HepG2 (cell line): ENCODE measurements around the gene EGR1. TPM values are rescaled to one million over a fixed set of nuclear protein-coding genes. Genes with fewer than 3 reads are reported as not detected.

ENCODE experiments used
- ATRX ChIP-seq: sonication (generic); formaldehyde crosslinking; IDR thresholded peaks from 2 replicates; pipeline ENCODE4 v1.4.0; 2020; ENCODE audit warnings: missing genetic modification reagents, borderline replicate concordance
- FOXK1 ChIP-seq: sonication (generic); formaldehyde crosslinking; IDR thresholded peaks from 2 replicates; pipeline ENCODE4 v1.4.0; 2020; ENCODE audit warnings: low read depth, missing genetic modification reagents, borderline replicate concordance
- HNF4G ChIP-seq, 2 experiments: sonication (generic) in 1 of 2; formaldehyde crosslinking in 1 of 2; IDR thresholded peaks; 2 replicates each; pipeline versions ENCODE4 v1.4.0 to v1.6.1; 2011 to 2020; ENCODE audit warnings: borderline replicate concordance in 2 of 2, low read depth in 2 of 2, mild to moderate bottlenecking in 2 of 2, low read length in 1 of 2, missing genetic modification reagents in 1 of 2, moderate library complexity in 1 of 2
- HOXA9 ChIP-seq: sonication (generic); formaldehyde crosslinking; IDR thresholded peaks from 2 replicates; pipeline ENCODE4 v1.8.1; 2022; ENCODE audit warnings: missing genetic modification reagents, mild to moderate bottlenecking, moderate library complexity, borderline replicate concordance
- MATR3 ChIP-seq: sonication (generic); formaldehyde crosslinking; IDR thresholded peaks from 2 replicates; pipeline ENCODE4 v1.4.0; 2020; ENCODE audit warnings: missing genetic modification reagents
- MIER2 ChIP-seq: IDR thresholded peaks from 2 replicates; pipeline ENCODE4 v1.6.1; 2016; ENCODE audit warnings: missing biosample characterization, missing genetic modification reagents
- NFIB ChIP-seq: sonication (generic); formaldehyde crosslinking; IDR thresholded peaks from 2 replicates; pipeline ENCODE4 v1.9.0; 2021; ENCODE audit warnings: missing genetic modification reagents, mild to moderate bottlenecking, borderline replicate concordance
- NFYC ChIP-seq: IDR thresholded peaks from 2 replicates; pipeline ENCODE4 v1.6.1; 2016; ENCODE audit warnings: missing genetic modification reagents, missing compliant biosample characterization
- PHB2 ChIP-seq: fragments of 450-650 bp; IDR thresholded peaks from 2 replicates; pipeline ENCODE4 v1.6.1; 2018; ENCODE audit not compliant: partially characterized antibody
- POLR2G ChIP-seq: fragments of 200-400 bp; formaldehyde crosslinking; IDR thresholded peaks from 2 replicates; pipeline ENCODE4 v1.6.1; 2018; ENCODE audit warnings: mild to moderate bottlenecking, low read depth, low read length, moderate library complexity
- PRPF4 ChIP-seq: fragments of 200-400 bp; formaldehyde crosslinking; IDR thresholded peaks from 2 replicates; pipeline ENCODE4 v1.6.1; 2016; ENCODE audit warnings: low read length, low read depth; ENCODE audit not compliant: poor library complexity, severe bottlenecking
- RAD51 ChIP-seq: fragments of 450-650 bp; IDR thresholded peaks from 2 replicates; pipeline ENCODE4 v1.6.1; 2016; ENCODE audit warnings: borderline replicate concordance
- SAP130 ChIP-seq: IDR thresholded peaks from 2 replicates; pipeline ENCODE4 v1.6.1; 2016; ENCODE audit warnings: low read depth
- SRF ChIP-seq: IDR thresholded peaks from 2 replicates; pipeline ENCODE4 v1.6.1; 2011; ENCODE audit warnings: mild to moderate bottlenecking, low read depth, low read length, moderate library complexity
- SSRP1 ChIP-seq: IDR thresholded peaks from 2 replicates; pipeline ENCODE4 v1.6.1; 2016; ENCODE audit warnings: control low read depth
- TEAD2 ChIP-seq: sonication (generic); formaldehyde crosslinking; IDR thresholded peaks from 2 replicates; pipeline ENCODE4 v1.9.0; 2021; ENCODE audit warnings: missing genetic modification reagents
- YEATS2 ChIP-seq: sonication (generic); formaldehyde crosslinking; IDR thresholded peaks from 2 replicates; pipeline ENCODE4 v1.4.0; 2020; ENCODE audit warnings: missing genetic modification reagents, borderline replicate concordance
- ZFX ChIP-seq: sonication (generic); formaldehyde crosslinking; IDR thresholded peaks from 2 replicates; pipeline ENCODE4 v1.4.0; 2020; ENCODE audit warnings: mild to moderate bottlenecking, low read depth, missing genetic modification reagents, moderate library complexity
- ZNF282 ChIP-seq: fragments of 450-650 bp; IDR thresholded peaks from 2 replicates; pipeline ENCODE4 v1.6.1; 2018; ENCODE audit not compliant: partially characterized antibody
- ZNF451 ChIP-seq: sonication (generic); formaldehyde crosslinking; IDR thresholded peaks from 2 replicates; pipeline ENCODE4 v1.5.0; 2020; ENCODE audit warnings: mild to moderate bottlenecking, missing genetic modification reagents
- polyA plus RNA-seq, 8 experiments: library from polyadenylated mRNA; depleted of rRNA in 3 of 8; stranded (reverse) in 7 of 8; unstranded in 1 of 8; fragments of >200 nt; fragmentation: Illumina TruSeq in 4 of 8; extraction: Trizol in 4 of 8; gene quantifications; 2 replicates each; pipeline versions ENCODE4 v1.2.1 to v1.2.3, GENCODE V29; 2011 to 2016; ENCODE audit warnings: low read depth in 4 of 8, missing spikeins in 1 of 8, mixed read lengths in 1 of 8; ENCODE audit not compliant: insufficient read depth in 1 of 8
- total RNA-seq, 5 experiments: library from RNA; depleted of rRNA; stranded (reverse); fragments of >200 nt; fragmentation: Illumina TruSeq; extraction: Trizol; gene quantifications; 2 replicates each; pipeline ENCODE4 v1.2.3, GENCODE V29; 2016; ENCODE audit warnings: low read depth in 1 of 5
- TF ChIP-seq, protein P1 (sequence below): sonication (generic); formaldehyde crosslinking; IDR thresholded peaks from 2 replicates; pipeline ENCODE4 v1.5.1; 2020; ENCODE audit warnings: missing genetic modification reagents, mild to moderate bottlenecking, borderline replicate concordance
- TF ChIP-seq, protein P2 (sequence below), 2 experiments: sonication (generic) in 1 of 2; formaldehyde crosslinking in 1 of 2; IDR thresholded peaks; 2 replicates each; pipeline versions ENCODE4 v1.5.1 to v1.6.1; 2011 to 2020; ENCODE audit warnings: borderline replicate concordance in 1 of 2, low read depth in 1 of 2, low read length in 1 of 2, mild to moderate bottlenecking in 1 of 2, missing genetic modification reagents in 1 of 2, moderate library complexity in 1 of 2
- TF ChIP-seq, protein P3 (sequence below): sonication (generic); formaldehyde crosslinking; conservative IDR thresholded peaks from 2 replicates; pipeline ENCODE4 v1.4.0; 2020; ENCODE audit warnings: missing genetic modification reagents
- TF ChIP-seq, protein P4 (sequence below): sonication (generic); formaldehyde crosslinking; IDR thresholded peaks from 2 replicates; pipeline ENCODE4 v1.5.0; 2020; ENCODE audit warnings: mild to moderate bottlenecking, missing genetic modification reagents, moderate library complexity

The EGR1 gene
- total and polyA plus RNA-seq, 2 of the 13 experiments (the other 11 are each of a cell fraction or from before 2014, with no cell fraction given): 4.1 to 4.5 TPM

DNA sequence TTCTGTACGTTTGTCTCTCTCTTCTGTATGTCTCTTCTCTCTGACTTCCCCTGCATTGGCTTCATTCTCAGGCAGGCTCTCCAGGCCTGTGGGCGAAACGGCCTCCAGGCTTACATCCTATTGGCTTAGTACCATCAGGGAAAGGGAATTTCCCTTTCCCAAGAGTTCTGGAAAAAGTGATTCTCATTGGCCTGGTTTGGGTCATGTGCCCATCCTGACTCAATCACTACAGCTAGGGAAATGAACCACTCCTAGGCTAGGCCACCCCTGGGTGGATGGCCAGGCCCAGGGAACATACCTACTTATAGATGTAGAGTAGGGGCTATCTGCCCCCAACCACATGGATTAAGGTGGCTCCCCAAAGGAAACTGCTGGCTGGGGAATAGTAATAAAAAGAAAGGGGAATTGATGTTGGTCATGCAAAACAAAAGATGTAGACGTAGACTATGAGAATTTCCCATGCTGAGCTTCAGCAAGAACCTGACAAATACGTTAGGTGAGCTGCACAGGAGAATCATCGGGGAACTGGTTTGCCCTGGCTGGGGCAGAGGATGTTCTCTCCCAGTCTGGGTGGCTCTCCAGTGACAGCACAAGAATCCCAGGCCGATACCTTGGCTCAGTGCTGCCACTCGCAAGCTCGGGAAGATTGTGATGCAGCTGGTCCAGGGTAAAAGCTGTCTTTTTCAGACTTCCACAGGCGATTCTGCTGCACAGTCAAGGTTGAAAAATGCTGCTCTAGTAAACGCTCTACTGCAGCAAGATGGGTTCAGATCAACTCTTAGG, 3.7 kb upstream of the EGR1 start (continued):
- no peak for TF ChIP-seq ZNF451 (CRISPR knock-in tag)
- TF ChIP-seq, protein P1, sequence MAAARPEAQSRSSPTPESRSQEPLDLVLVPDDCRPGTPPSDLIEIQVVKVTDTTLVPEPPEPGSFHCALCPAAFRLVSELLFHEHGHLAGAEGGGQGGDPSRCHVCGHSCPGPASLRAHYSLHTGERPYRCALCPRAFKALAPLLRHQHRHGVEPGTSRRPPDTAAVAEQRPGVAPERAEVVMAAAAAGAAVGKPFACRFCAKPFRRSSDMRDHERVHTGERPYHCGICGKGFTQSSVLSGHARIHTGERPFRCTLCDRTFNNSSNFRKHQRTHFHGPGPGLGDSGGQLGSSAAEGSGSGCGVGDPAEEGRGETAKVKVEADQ (CRISPR knock-in tag): no peak
- no peak for TF ChIP-seq HNF4G (IDR thresholded peaks at IDR 0.05; ENCODE audit: borderline replicate concordance, low read depth, low read length)
- no peak for TF ChIP-seq HNF4G (CRISPR knock-in tag; IDR thresholded peaks at IDR 0.05; ENCODE audit: borderline replicate concordance, low read depth)
- no peak for TF ChIP-seq HOXA9 (CRISPR knock-in tag)
- no peak for TF ChIP-seq ZNF282
- no peak for TF ChIP-seq TEAD2 (CRISPR knock-in tag)
- no peak for TF ChIP-seq PHB2
- TF ChIP-seq ZFX (CRISPR knock-in tag): peak; percentile 50; the same call in 1 of the 2 replicates
- TF ChIP-seq MIER2 (CRISPR knock-in tag): no peak
- peak; percentile 38; the same call in 1 of the 2 replicates for TF ChIP-seq RAD51
- no peak for TF ChIP-seq SSRP1 (CRISPR knock-in tag)
- TF ChIP-seq, protein P2, sequence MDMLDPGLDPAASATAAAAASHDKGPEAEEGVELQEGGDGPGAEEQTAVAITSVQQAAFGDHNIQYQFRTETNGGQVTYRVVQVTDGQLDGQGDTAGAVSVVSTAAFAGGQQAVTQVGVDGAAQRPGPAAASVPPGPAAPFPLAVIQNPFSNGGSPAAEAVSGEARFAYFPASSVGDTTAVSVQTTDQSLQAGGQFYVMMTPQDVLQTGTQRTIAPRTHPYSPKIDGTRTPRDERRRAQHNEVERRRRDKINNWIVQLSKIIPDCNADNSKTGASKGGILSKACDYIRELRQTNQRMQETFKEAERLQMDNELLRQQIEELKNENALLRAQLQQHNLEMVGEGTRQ (IDR thresholded peaks at IDR 0.05; ENCODE audit: low read depth, low read length): peak; percentile 81
- TF ChIP-seq, protein P2 (CRISPR knock-in tag; IDR thresholded peaks at IDR 0.05; ENCODE audit: borderline replicate concordance): peak; percentile 79; the same call in 1 of the 2 replicates
- TF ChIP-seq, protein P3, sequence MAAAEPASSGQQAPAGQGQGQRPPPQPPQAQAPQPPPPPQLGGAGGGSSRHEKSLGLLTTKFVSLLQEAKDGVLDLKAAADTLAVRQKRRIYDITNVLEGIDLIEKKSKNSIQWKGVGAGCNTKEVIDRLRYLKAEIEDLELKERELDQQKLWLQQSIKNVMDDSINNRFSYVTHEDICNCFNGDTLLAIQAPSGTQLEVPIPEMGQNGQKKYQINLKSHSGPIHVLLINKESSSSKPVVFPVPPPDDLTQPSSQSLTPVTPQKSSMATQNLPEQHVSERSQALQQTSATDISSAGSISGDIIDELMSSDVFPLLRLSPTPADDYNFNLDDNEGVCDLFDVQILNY (CRISPR knock-in tag): no peak
- no peak for TF ChIP-seq PRPF4
- TF ChIP-seq FOXK1 (CRISPR knock-in tag): 0 out of 2 replicates have a peak, but pooled peaks have one; percentile 33
- TF ChIP-seq MATR3 (CRISPR knock-in tag): no peak
- TF ChIP-seq NFYC (CRISPR knock-in tag): peak; percentile 57
- no peak for TF ChIP-seq POLR2G
- peak; percentile 17; the same call in 1 of the 2 replicates for TF ChIP-seq YEATS2
- no peak for TF ChIP-seq NFIB
- TF ChIP-seq SRF: no peak
- 0 out of 2 replicates have a peak, but pooled peaks have one; percentile 14 for TF ChIP-seq SAP130 (CRISPR knock-in tag)
- TF ChIP-seq ATRX: no peak
- TF ChIP-seq, protein P4, sequence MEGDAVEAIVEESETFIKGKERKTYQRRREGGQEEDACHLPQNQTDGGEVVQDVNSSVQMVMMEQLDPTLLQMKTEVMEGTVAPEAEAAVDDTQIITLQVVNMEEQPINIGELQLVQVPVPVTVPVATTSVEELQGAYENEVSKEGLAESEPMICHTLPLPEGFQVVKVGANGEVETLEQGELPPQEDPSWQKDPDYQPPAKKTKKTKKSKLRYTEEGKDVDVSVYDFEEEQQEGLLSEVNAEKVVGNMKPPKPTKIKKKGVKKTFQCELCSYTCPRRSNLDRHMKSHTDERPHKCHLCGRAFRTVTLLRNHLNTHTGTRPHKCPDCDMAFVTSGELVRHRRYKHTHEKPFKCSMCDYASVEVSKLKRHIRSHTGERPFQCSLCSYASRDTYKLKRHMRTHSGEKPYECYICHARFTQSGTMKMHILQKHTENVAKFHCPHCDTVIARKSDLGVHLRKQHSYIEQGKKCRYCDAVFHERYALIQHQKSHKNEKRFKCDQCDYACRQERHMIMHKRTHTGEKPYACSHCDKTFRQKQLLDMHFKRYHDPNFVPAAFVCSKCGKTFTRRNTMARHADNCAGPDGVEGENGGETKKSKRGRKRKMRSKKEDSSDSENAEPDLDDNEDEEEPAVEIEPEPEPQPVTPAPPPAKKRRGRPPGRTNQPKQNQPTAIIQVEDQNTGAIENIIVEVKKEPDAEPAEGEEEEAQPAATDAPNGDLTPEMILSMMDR (CRISPR knock-in tag): 0 out of 2 replicates have a peak, but pooled peaks have one; percentile 5
